ENCODE measurements around the gene TP53INP2. TPM values are rescaled to one million over a fixed set of nuclear protein-coding genes. Genes with fewer than 3 reads are reported as not detected.

Gene TP53INP2
- total and polyA plus RNA-seq, 2 of the 13 experiments (the other 11 are each of a cell fraction or from before 2014, with no cell fraction given) = 5.2 to 18.8 TPM

DNA sequence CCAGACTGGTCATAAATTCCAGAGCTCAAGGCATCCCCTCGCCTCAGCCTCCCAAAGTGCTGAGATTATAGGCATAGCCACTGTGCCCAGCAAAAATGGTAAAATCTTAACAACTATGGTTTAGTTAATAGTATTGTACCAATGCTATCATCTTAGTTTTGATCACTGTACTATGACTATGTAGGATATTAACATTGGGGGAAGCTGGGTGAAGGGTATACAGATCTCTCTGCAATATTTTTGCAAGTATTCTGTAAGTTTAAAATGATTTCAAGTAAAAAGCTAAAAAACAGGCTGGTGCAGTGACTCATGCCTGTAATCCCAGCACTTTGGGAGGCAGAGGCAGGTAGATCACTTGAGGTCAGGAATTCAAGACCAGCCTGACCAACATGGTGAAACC lies 35.0 kb upstream of the TP53INP2 start (continued):
- TF ChIP-seq PRMT3 (CRISPR knock-in tag; IDR thresholded peaks at IDR 0.05; ENCODE audit: borderline replicate concordance, low read depth) = no peak
- no peak for TF ChIP-seq PHF20 (CRISPR knock-in tag; IDR thresholded peaks at IDR 0.05)

DNA sequence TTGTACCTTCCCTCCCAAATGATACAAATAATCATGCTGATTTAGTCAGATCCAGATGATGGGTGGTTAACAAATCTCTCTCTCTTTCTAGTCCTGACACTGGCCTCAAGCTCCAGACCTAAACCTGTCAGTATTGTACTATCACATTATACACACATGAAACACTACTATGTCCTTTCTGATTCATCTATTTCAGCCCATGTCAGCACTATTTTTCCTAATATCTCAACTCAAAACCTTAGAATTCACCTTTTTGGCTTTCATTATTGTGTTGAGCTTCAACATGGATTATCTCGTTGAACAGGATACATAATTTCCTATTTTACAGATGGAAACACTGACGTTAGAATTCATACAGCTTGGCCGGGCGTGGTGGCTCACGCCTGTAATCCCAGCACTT lies 30.7 kb upstream of the TP53INP2 start:
- in situ Hi-C loops (cut with HindIII; ENCODE audit: extremely low pct_ligation_motif_present, low pct_unique_long_range_greater_than_20kb) = no loop called here
- no peak overlapping the region for H3K4me3 ChIP-seq (replicated peaks in 1 of 3; ENCODE audit: insufficient read depth in 1 of 3, low read depth in 2 of 3, low read length in 3 of 3)
- H3K27ac ChIP-seq (ENCODE audit: extremely low read length, insufficient read depth, low read length) = no peak overlapping the region
- H2AFZ ChIP-seq (ENCODE audit: low read length) = no peak overlapping the region
- no peak overlapping the region for H3K4me2 ChIP-seq (ENCODE audit: low read depth, low read length)
- no peak for FAIRE-seq
- no TSS peak for BruUV-seq (replicated peaks)
- intact Hi-C loops (cut with micrococcal nuclease; ENCODE audit: unreplicated experiment) = no loop called here
- H3K27me3 ChIP-seq (ENCODE audit: control insufficient read depth in 1 of 2, insufficient read depth in 2 of 2, low read length in 2 of 2) = peaks cover 0 to 4% of the 10 kb centered on the region in 2 experiments; a peak in 1 of 5 replicates
- peaks cover 20% of the 10 kb centered on the region for H3K4me1 ChIP-seq (ENCODE audit: insufficient read depth, low read length)
- 98% methylated on average over 5 of the region's 5 CpGs for WGBS (ENCODE audit: low lambda C conversion rate)
- CTCF ChIA-PET (ENCODE audit: low intra/inter-chr PET ratio, low total read pairs) = no interaction called here
- POLR2A ChIA-PET = interaction anchor here (1.1 kb wide), 1 partner anchor 52 kb away, joined by 3 read pairs; no protein-coding TSS in a partner anchor
- no peak for DNase-seq (ENCODE audit: low spot score)
- peaks cover 3% of the 10 kb centered on the region; the same call in 1 of the 2 replicates for H4K20me1 ChIP-seq (ENCODE audit: insufficient read depth, low read length)
- no peaks in the 10 kb centered on the region for H3K9me3 ChIP-seq (ENCODE audit: low read length)
- 0 out of 5 replicates have a peak, but pooled peaks cover 0 to 2% of the 10 kb centered on the region in 2 experiments for H3K36me3 ChIP-seq (replicated peaks in 1 of 2; ENCODE audit: control insufficient read depth in 1 of 2, insufficient read depth in 2 of 2, low read length in 2 of 2)
- TF ChIP-seq, protein P1, sequence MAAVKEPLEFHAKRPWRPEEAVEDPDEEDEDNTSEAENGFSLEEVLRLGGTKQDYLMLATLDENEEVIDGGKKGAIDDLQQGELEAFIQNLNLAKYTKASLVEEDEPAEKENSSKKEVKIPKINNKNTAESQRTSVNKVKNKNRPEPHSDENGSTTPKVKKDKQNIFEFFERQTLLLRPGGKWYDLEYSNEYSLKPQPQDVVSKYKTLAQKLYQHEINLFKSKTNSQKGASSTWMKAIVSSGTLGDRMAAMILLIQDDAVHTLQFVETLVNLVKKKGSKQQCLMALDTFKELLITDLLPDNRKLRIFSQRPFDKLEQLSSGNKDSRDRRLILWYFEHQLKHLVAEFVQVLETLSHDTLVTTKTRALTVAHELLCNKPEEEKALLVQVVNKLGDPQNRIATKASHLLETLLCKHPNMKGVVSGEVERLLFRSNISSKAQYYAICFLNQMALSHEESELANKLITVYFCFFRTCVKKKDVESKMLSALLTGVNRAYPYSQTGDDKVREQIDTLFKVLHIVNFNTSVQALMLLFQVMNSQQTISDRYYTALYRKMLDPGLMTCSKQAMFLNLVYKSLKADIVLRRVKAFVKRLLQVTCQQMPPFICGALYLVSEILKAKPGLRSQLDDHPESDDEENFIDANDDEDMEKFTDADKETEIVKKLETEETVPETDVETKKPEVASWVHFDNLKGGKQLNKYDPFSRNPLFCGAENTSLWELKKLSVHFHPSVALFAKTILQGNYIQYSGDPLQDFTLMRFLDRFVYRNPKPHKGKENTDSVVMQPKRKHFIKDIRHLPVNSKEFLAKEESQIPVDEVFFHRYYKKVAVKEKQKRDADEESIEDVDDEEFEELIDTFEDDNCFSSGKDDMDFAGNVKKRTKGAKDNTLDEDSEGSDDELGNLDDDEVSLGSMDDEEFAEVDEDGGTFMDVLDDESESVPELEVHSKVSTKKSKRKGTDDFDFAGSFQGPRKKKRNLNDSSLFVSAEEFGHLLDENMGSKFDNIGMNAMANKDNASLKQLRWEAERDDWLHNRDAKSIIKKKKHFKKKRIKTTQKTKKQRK (IDR thresholded peaks at IDR 0.05; ENCODE audit: low read length) = no peak
- TF ChIP-seq ZNF44 (CRISPR knock-in tag; IDR thresholded peaks at IDR 0.05) = no peak
- no peak for TF ChIP-seq MATR3 (CRISPR knock-in tag; IDR thresholded peaks at IDR 0.05)
- TF ChIP-seq ZNF629 (CRISPR knock-in tag; conservative IDR thresholded peaks at IDR 0.05) = 0 out of 2 replicates have a peak, but pooled peaks have one; percentile 15
- TF ChIP-seq ZBTB1 (CRISPR knock-in tag; IDR thresholded peaks at IDR 0.05; ENCODE audit: borderline replicate concordance) = no peak
- TF ChIP-seq, protein P2, sequence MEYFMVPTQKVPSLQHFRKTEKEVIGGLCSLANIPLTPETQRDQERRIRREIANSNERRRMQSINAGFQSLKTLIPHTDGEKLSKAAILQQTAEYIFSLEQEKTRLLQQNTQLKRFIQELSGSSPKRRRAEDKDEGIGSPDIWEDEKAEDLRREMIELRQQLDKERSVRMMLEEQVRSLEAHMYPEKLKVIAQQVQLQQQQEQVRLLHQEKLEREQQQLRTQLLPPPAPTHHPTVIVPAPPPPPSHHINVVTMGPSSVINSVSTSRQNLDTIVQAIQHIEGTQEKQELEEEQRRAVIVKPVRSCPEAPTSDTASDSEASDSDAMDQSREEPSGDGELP (IDR thresholded peaks at IDR 0.05; ENCODE audit: borderline replicate concordance, low read depth) = no peak
- TF ChIP-seq, protein P3, sequence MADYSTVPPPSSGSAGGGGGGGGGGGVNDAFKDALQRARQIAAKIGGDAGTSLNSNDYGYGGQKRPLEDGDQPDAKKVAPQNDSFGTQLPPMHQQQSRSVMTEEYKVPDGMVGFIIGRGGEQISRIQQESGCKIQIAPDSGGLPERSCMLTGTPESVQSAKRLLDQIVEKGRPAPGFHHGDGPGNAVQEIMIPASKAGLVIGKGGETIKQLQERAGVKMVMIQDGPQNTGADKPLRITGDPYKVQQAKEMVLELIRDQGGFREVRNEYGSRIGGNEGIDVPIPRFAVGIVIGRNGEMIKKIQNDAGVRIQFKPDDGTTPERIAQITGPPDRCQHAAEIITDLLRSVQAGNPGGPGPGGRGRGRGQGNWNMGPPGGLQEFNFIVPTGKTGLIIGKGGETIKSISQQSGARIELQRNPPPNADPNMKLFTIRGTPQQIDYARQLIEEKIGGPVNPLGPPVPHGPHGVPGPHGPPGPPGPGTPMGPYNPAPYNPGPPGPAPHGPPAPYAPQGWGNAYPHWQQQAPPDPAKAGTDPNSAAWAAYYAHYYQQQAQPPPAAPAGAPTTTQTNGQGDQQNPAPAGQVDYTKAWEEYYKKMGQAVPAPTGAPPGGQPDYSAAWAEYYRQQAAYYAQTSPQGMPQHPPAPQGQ (CRISPR knock-in tag; IDR thresholded peaks at IDR 0.05; ENCODE audit: borderline replicate concordance) = no peak
- peak; percentile 93 for TF ChIP-seq MAFK (conservative IDR thresholded peaks at IDR 0.05 in 1 of 2, IDR thresholded peaks at IDR 0.05 in 1 of 2; ENCODE audit: low read length in 2 of 2)
- TF ChIP-seq SMAD1 (CRISPR knock-in tag; IDR thresholded peaks at IDR 0.05; ENCODE audit: borderline replicate concordance, low read depth) = no peak
- peak; percentile 89 for TF ChIP-seq MAFF (IDR thresholded peaks at IDR 0.05; ENCODE audit: low read depth, low read length)
- TF ChIP-seq IRF2 (CRISPR knock-in tag; IDR thresholded peaks at IDR 0.05) = no peak
- peaks cover 29% of the 10 kb centered on the region for H3K79me2 ChIP-seq (ENCODE audit: insufficient read depth, low read length)
- no peak for ATAC-seq
- no peak overlapping the region for H3K9ac ChIP-seq (ENCODE audit: insufficient read depth, low read depth, low read length)
